CD14-positive monocyte (primary cell): ENCODE measurements around the gene NME1. TPM values are rescaled to one million over a fixed set of nuclear protein-coding genes. Genes with fewer than 3 reads are reported as not detected.

Experiments
- DNase-seq, 3 donors: peaks; one replicate each; pipeline ENCODE4 v3.0.0-alpha.2; 2011 to 2022
- H2AFZ ChIP-seq: 2 replicates; pipeline ENCODE4 v1.6.0; 2012; ENCODE audit warnings: mild to moderate bottlenecking, low read depth, low read length, inconsistent platforms; ENCODE audit not compliant: insufficient read depth, poor library complexity, severe bottlenecking
- H3K27ac ChIP-seq, 2 donors: 1 replicate in 1 of 2; 2 replicates in 1 of 2; pipeline ENCODE4 v1.5.1; 2012 to 2013; ENCODE audit warnings: low read length in 2 of 2, control low read depth in 1 of 2, inconsistent platforms in 1 of 2, low read depth in 1 of 2, mild to moderate bottlenecking in 1 of 2
- H3K27me3 ChIP-seq, 2 donors: one replicate each; pipeline versions ENCODE4 v1.6.0 to v1.6.1; 2011 to 2013; ENCODE audit warnings: low read length in 2 of 2; ENCODE audit not compliant: control insufficient read depth in 2 of 2, insufficient read depth in 2 of 2
- H3K36me3 ChIP-seq, 2 donors: replicated peaks in 1 of 2; 1 replicate in 1 of 2; 2 replicates in 1 of 2; pipeline versions ENCODE4 v1.5.1 to v1.6.1; 2012 to 2013; ENCODE audit warnings: low read length in 2 of 2, control low read depth in 1 of 2, inconsistent platforms in 1 of 2, mild to moderate bottlenecking in 1 of 2; ENCODE audit not compliant: insufficient read depth in 2 of 2, control insufficient read depth in 1 of 2
- H3K4me1 ChIP-seq, 2 donors: 1 replicate in 1 of 2; 2 replicates in 1 of 2; pipeline versions ENCODE4 v1.5.1 to v1.6.1; 2012 to 2013; ENCODE audit warnings: low read length in 2 of 2, control low read depth in 1 of 2, inconsistent platforms in 1 of 2, mild to moderate bottlenecking in 1 of 2, moderate library complexity in 1 of 2; ENCODE audit not compliant: insufficient read depth in 2 of 2, control insufficient read depth in 1 of 2
- H3K4me2 ChIP-seq: replicated peaks from 2 replicates; pipeline ENCODE3; 2012; ENCODE audit warnings: low read length, moderate library complexity, mild to moderate bottlenecking; ENCODE audit not compliant: poor library complexity, severe bottlenecking; ENCODE audit errors: extremely low read depth
- H3K4me3 ChIP-seq, 3 experiments: fragments of 200-600 bp in 1 of 3; sonication (generic) in 1 of 3; replicated peaks in 1 of 3; 1 replicate in 2 of 3; 2 replicates in 1 of 3; pipeline ENCODE4 v1.5.1; 2011 to 2013; ENCODE audit warnings: low read length in 3 of 3, mild to moderate bottlenecking in 3 of 3, control low read depth in 2 of 3, low read depth in 2 of 3, inconsistent platforms in 1 of 3, moderate library complexity in 1 of 3
- H3K79me2 ChIP-seq: 2 replicates; pipeline ENCODE4 v1.6.0; 2012; ENCODE audit warnings: mild to moderate bottlenecking, control low read depth, inconsistent platforms, low read length, moderate library complexity; ENCODE audit not compliant: insufficient read depth
- H3K9ac ChIP-seq: 2 replicates; pipeline ENCODE4 v1.6.0; 2017; ENCODE audit warnings: low read length, mild to moderate bottlenecking; ENCODE audit not compliant: insufficient read depth, poor library complexity, severe bottlenecking
- H3K9me3 ChIP-seq, 2 donors: replicated peaks in 1 of 2; 1 replicate in 1 of 2; 2 replicates in 1 of 2; pipeline versions ENCODE4 v1.5.1 to v1.6.1; 2012 to 2013; ENCODE audit warnings: low read length in 2 of 2, control low read depth in 1 of 2; ENCODE audit not compliant: control insufficient read depth in 1 of 2, insufficient read depth in 1 of 2
- H4K20me1 ChIP-seq: 2 replicates; pipeline ENCODE4 v1.6.0; 2012; ENCODE audit warnings: mild to moderate bottlenecking, low read length, control low read depth, moderate library complexity; ENCODE audit not compliant: insufficient read depth
- H3K27ac Mint-ChIP-seq, 7 donors: one replicate each; pipeline ENCODE4 v1.8.0; 2020; ENCODE audit warnings: mild to moderate bottlenecking in 7 of 7, mixed read lengths in 7 of 7, moderate library complexity in 6 of 7, inconsistent platforms in 2 of 7
- H3K27me3 Mint-ChIP-seq, 3 donors: one replicate each; pipeline ENCODE4 v1.8.0; 2021 to 2022; ENCODE audit warnings: low read depth in 3 of 3, mild to moderate bottlenecking in 3 of 3, mixed read lengths in 3 of 3, moderate library complexity in 3 of 3, inconsistent platforms in 1 of 3
- H3K36me3 Mint-ChIP-seq, 2 donors: one replicate each; pipeline ENCODE4 v1.8.0; 2020; ENCODE audit warnings: mixed read lengths in 2 of 2, inconsistent platforms in 1 of 2, mild to moderate bottlenecking in 1 of 2
- H3K4me1 Mint-ChIP-seq: one replicate; pipeline ENCODE4 v1.8.0; 2020; ENCODE audit warnings: mild to moderate bottlenecking, mixed read lengths
- H3K4me3 Mint-ChIP-seq, 2 donors: one replicate each; pipeline ENCODE4 v1.8.0; 2020; ENCODE audit warnings: mild to moderate bottlenecking in 2 of 2, mixed read lengths in 2 of 2, moderate library complexity in 1 of 2
- H3K9me3 Mint-ChIP-seq, 7 donors: one replicate each; pipeline ENCODE4 v1.8.0; 2020 to 2022; ENCODE audit warnings: mixed read lengths in 7 of 7, mild to moderate bottlenecking in 6 of 7, moderate library complexity in 6 of 7, inconsistent platforms in 2 of 7
- CTCF ChIP-seq: fragments of 200-600 bp; IDR thresholded peaks from one replicate; pipeline ENCODE4 v1.8.0; 2022; ENCODE audit warnings: antibody characterized with exemption, mild to moderate bottlenecking
- WGBS: methylation state at CpG from one replicate; pipeline ENCODE4 v1.1.5; 2013; ENCODE audit warnings: missing lambda C conversion rate; ENCODE audit not compliant: insufficient coverage; 5-methylcytosine and 5-hydroxymethylcytosine counted together
- intact Hi-C, 2 donors: fragments of 100-400 bp; cut with micrococcal nuclease; formaldehyde crosslinking; loops; one replicate each; pipeline versions ENCODE4 v1.15.0 to v1.15.1; 2023
- polyA plus RNA-seq, 3 donors: library from polyadenylated mRNA; depleted of rRNA in 1 of 3; unstranded in 2 of 3; stranded (reverse) in 1 of 3; fragments of 300-500 nt in 2 of 3; fragments of >200 nt in 1 of 3; fragmentation: Illumina TruSeq in 2 of 3; gene quantifications; 1 replicate in 2 of 3; 2 replicates in 1 of 3; pipeline ENCODE4 v1.2.3, GENCODE V29; 2012 to 2021

Gene NME1
- polyA plus RNA-seq, 3 donors: 14.8 to 51.4 (median 20.8) TPM

GRCh38 chr17:51115179-51115578 is 38.2 kb upstream of the NME1 start:
- H3K9me3 Mint-ChIP-seq: no peaks in the 10 kb centered on the region
- Histone ChIP-seq H3K36me3 (peaks cover 0 to 2% of the 10 kb centered on the region in 2 donors), H3K4me1 (peaks cover 30 to 34% of the 10 kb centered on the region in 2 donors), H4K20me1 (peaks cover 100% of the 10 kb centered on the region), H2AFZ (no peak overlapping the region), H3K4me2 (no peak overlapping the region), H3K27me3 (no peaks in the 10 kb centered on the region), H3K9ac (no peak overlapping the region), H3K4me3 (no peak overlapping the region), H3K27ac (no peak overlapping the region), H3K79me2 (peaks cover 100% of the 10 kb centered on the region), H3K9me3 (no peaks in the 10 kb centered on the region)
- H3K4me1 Mint-ChIP-seq: peaks cover 60% of the 10 kb centered on the region
- intact Hi-C loops: loop anchor here in 1 of 2 donors (10.0 kb wide), 1 partner anchor 50 kb away; no protein-coding TSS in a partner anchor
- DNase-seq: no peak
- TF ChIP-seq CTCF: no peak
- no peaks in the 10 kb centered on the region for H3K27me3 Mint-ChIP-seq
- peak overlapping the region in 5 of 7 donors; percentile 22 to 58 (median 48) for H3K27ac Mint-ChIP-seq
- H3K36me3 Mint-ChIP-seq: peaks cover 9 to 27% of the 10 kb centered on the region in 2 donors
- no peak overlapping the region for H3K4me3 Mint-ChIP-seq
- no CpG with 5 or more reads among the region's 4 CpGs for WGBS

GRCh38 chr17:51118330-51119195 is 34.8 kb upstream of the NME1 start:
- Histone ChIP-seq H3K27me3 (no peaks in the 10 kb centered on the region), H4K20me1 (peaks cover 66% of the 10 kb centered on the region), H3K36me3 (no peaks in the 10 kb centered on the region), H3K79me2 (peaks cover 70% of the 10 kb centered on the region), H3K4me1 (peaks cover 27 to 29% of the 10 kb centered on the region in 2 donors), H3K9me3 (no peaks in the 10 kb centered on the region), H3K27ac (no peak overlapping the region), H2AFZ (no peak overlapping the region), H3K9ac (no peak overlapping the region), H3K4me3 (peak overlapping the region in 2 of 3 experiments; percentile 98 to 99), H3K4me2 (peak overlapping the region; percentile 87)
- no peak for TF ChIP-seq CTCF
- peak; percentile 14 to 25 (median 16) for DNase-seq
- intact Hi-C loops: loop anchor here in 1 of 2 donors (10.0 kb wide), 1 partner anchor 54 kb away; no protein-coding TSS in a partner anchor
- H3K4me1 Mint-ChIP-seq: peaks cover 63% of the 10 kb centered on the region
- no peaks in the 10 kb centered on the region for H3K9me3 Mint-ChIP-seq
- H3K27me3 Mint-ChIP-seq: no peaks in the 10 kb centered on the region
- WGBS: 55% methylated on average over 7 of the region's 14 CpGs
- H3K4me3 Mint-ChIP-seq: peak overlapping the region; percentile 91 to 97
- peaks cover 4 to 16% of the 10 kb centered on the region in 2 donors for H3K36me3 Mint-ChIP-seq
- H3K27ac Mint-ChIP-seq: peak overlapping the region in 5 of 7 donors; percentile 21 to 99 (median 68)
